Stimulated activated CD4-positive, alpha-beta T cell treated with anti-CD3 and anti-CD28 coated beads, Interleukin-2, amount 100 ng/mL, for 4 hours (primary cell): ENCODE data around the gene HDGFL3.
"Not testable (repeated sequence)": the region's sequence is repeated elsewhere in the genome, so short reads cannot be mapped to it uniquely, and the experiment has no call there.

Source experiments
- DNase-seq: peaks from one replicate; pipeline ENCODE4 v3.0.0-alpha.2; 2020; ENCODE audit warnings: low read depth

The HDGFL3 gene

DNA sequence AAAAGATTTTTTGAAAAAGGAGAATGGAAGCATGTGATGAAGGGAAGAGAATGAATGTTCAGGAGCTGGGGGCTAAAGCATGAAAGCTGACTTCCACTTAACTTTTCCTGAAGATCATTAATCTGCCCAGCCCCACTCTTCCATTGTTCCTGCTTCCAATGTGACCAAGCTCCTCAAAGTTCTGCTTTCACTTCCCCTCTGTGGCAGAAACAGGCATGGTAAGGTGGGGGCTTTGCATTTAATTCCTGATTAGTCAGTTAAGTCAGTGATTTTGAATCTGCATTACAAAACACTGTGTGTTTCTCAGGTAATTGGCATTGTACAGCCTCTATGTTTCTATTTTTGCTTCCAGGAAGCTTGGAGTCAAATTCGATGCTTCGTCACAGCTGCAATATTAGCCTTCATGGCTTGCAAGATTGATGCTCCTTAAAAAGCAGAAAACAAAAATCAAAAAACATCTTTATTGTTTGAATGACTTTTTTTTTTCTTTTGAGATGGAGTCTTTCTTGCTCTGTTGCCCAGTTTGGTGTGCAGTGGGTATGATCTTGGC, 107.5 kb downstream of the HDGFL3 start:
- DNase-seq = no peak

DNA sequence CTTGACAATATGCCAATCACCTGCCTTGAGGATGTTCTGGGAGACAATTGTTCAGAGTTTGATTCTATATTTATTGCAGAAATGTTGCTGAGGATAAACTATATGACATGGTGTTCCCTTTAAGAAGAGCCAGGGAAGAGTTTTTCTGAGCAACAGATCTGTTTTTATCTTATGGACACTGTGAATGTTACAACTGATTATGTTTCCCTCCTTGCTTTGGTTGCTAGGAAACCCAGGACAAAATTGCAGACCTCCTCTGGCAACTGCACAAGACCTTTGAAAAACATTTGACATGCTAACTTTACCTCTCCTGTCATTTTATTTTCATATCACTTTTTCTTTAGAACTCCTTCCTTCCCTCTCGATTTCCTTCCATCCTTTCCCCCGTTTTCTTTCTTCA, 108.3 kb downstream of the HDGFL3 start:
- no peak for DNase-seq

DNA sequence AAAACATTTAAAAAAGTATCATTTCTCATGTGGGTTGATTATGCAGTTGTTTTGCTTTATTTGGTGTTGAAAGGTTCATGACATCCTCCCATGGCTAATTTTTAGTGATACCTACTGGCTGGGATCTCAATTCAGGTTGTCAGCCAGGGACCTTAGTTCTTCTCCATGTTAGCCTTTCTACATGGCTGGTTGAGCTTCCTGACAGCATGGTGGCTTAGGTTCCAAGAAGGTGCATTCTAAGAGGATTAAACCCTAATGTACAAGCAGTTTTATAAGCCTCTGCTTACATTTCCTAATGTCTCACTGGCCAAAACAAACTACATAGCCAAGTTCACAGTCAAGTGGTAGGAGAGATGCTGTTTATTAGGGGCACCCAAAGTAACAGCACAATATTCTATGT, 109.5 kb downstream of the HDGFL3 start:
- no peak for DNase-seq

DNA sequence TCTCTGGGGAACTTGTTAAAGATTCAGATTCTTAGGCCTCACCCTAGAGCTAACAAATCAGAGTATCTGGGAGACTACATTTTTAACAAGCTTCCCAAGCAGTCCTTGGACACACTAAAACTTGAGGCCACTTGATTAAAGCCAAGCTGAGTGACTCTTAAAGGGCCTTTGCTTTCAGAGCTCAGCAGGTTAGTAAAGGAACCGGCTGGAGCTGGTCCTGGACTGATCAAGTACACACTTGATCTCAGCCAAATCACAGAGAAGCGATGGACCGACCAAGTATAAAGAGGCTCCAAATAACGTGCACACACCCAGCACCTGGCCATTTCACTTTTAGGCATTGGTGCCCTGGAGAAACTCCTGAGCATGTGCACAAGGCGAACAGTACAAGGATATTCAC, 113.0 kb downstream of the HDGFL3 start:
- DNase-seq = no peak

DNA sequence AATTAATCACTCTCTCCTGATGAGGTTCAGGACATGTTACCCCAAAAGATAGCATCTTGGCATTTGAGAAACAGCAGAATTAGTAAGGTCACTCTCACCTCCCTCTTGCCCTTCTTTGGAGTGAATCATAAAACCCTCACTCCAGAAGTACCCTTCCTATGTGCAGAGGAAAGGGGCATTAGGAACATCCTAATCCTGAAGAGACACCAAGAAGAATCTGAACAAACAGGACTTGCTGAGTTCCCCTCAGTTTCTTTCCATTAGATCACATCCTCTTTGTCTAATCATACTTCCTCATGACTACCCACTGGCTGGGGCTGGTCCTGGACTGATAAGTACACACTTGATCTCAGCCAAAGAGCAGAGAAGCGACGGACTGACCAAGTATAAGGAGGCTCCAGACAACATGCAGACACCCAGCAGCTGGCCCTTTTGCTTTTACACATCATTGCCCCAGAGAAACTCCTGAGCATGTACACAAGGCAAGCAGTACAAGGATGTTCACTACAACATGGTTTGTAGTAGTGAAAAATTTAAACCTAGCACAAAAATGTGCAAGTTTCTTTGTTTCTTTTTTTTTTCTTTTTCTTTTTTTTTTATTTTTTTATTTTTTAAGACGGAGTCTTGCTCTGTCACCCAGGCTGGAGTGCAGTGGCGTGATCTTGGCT, 115.2 kb downstream of the HDGFL3 start:
- DNase-seq = no peak

DNA sequence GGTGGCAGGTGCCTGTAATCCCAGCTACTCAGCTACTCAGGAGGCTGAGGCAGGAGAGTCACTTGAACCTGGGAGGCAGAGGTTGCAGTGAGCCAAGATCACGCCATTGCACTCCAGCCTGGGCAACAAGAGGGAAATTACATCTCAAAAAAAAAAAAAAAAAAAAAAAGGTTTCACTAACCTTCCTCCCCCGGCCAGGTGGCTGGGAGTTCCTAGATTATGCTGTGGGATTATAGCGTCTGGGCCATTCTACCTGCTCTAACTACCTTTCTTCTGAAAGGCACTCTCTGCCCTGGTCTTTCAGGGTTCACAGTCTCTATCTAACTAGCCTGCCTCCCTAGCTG, 115.7 kb downstream of the HDGFL3 start:
- DNase-seq = not testable (repeated sequence)

DNA sequence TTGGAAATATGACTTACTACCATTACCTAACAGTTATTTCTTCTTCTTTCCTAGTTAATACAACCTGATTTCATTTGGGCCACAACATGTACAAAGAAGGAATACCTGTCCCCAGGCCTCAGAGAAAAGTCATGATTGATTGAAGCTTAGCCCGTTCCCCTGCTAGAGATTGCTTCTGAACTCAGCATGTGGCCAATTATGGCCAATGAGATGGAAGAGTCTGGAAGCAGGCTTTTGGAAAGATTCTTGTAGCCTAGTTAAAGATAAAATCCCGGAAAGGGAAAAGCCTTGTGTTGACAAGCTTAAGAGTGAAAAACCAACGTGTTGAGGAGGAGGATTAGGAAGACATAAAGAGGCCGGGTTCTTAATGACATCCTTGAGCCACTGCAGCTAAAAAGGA, 117.2 kb downstream of the HDGFL3 start:
- DNase-seq = no peak

DNA sequence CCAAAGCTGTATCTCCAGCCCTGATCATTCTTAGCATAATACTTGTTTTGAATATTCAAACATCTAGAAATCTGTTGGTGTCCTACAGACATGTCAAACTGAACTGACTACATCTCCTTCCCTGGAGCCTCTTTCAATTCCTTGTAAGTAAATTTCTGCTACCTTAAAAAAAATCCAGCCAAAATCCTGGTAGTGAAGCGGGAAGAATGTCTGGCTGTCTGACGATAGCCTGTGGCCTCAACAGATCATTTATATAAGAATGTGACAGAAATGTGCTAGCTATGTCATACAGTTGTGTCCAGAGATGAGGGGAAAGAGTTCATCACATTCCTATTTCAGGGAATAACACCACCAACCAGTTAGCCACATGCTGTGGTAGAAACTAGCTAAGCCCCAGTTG, 118.7 kb downstream of the HDGFL3 start:
- DNase-seq = no peak

DNA sequence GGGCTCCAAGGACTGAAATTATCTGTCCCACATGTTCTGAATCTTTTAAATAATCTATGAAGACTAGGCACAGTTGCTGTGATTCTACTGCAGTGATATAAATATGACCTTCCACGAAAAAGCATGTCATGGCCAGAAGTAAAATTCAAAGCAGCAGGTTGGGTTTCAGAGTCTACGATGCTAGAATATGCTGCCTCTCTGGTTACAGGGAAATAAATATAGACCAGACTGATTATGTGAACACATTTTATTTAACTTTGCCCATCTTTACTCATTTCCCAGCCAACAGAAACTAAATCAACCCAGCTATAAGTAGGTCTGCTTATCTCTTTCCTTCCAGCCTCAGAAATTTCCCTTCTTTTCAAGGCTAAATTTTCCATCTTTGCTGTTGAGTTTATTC, 120.0 kb downstream of the HDGFL3 start:
- no peak for DNase-seq

DNA sequence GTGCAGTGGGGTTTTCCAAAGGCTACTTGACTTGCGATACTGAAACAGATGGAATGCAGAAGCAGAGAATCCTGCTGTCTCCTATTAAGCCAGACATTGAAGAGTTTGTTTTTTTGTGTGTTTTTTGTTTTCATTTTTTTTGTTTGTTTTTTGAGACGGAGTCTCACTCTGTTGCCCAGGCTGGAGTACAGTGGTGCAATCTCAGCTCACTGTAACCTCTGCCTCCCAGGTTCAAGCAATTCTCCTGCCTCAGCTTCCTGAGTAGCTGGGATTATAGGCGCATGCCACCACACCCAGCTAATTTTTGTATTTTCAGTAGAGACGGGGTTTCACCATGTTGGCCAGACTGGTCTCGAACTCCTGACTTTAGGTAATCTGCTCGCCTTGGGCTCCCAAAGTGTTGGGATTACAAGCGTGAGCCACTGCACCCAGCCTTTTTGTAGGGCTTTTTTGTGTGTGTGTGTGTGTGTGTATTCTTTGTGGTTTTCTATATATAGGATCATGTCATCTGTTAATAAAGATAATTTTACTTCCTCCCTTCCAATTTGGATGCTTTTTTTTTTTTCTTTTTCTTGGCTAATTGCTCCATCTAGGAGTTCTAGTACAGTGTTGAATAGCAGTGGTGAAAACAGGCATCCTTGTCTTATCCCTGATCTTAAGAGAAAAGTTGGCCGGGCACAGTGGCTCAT, 121.6 kb downstream of the HDGFL3 start:
- not testable (repeated sequence) for DNase-seq

DNA sequence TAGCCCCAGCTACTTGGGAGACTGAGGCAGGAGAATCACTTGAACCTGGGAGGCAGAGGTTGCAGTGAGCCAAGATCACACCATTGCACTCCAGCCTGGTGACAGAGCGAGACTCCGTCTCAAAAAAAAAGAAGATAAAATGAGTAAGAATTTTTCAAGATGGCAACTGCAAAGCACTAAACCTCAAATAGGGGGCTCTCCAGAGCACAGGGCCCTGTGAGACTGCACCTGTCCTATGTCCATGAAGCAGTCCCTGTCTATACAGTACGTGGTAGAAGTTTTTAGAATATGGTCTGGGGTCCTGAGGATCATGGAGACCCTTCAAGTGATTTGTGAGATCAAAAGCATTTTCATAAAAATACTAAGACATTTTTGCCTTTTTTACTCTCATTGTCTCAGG, 122.2 kb downstream of the HDGFL3 start:
- DNase-seq = not testable (repeated sequence)

DNA sequence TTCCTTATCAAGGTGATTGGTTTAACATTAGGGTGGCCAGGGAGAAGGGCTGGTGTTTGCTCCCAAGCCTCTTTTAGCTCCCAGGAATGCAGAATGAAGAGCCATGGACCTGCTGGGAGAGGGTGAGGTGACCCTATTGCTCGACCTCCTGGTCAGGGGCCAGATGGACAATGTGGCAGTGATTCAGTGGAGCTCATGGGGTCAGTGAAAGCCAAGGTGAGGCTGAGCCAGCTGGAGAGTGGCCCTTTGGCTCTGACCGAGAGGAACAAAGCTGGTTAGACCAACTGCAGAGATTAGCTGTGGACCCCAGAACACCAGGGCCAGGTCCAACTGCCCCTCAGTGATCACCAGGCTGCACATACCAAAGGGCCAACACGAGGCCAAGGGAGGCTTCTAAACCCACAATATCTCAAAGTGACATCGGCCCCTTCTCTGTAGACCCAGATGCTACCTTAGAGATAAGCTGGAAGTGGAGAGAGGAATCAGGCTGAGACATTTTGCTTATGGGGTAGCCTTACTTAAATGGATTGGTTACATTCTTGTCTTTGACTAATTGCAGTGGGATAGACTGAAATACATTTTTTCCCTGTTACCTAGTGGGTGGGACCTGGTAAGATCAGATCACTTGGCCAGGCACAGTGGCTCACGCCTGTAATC, 124.8 kb downstream of the HDGFL3 start:
- no peak for DNase-seq

DNA sequence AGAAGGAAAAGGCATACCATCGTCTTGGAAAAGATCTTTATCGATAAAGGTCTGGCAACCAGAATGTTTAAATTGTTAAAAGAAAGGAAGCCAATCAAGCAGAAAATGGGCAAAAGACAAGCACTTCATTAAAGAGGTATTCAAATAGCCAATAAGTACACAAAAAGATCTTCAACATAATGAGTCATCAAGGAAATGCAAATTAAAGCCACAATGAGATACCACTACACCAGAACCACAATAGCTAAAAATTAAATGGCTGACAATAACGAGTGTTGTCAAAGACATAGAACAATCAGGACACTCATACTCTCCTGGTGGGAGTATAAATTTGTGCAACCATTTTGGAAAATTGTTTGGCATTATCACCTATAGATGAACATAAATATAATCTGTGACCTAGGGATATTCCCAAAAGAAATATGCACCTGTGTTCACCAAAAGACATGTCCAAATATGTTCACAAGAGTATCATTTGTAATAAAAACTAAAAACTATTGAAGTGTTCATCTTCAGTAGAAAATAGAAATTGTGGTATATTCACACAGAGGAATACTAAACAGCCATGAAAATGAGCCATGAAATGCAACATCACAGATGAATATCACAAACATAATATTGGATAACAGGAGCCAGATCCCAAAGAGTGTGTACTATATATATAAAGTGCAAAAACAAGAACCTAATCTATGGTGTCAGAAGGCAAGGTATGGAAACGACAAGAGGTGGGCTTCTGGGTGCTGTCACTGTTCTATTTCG, 126.2 kb downstream of the HDGFL3 start:
- DNase-seq = no peak

DNA sequence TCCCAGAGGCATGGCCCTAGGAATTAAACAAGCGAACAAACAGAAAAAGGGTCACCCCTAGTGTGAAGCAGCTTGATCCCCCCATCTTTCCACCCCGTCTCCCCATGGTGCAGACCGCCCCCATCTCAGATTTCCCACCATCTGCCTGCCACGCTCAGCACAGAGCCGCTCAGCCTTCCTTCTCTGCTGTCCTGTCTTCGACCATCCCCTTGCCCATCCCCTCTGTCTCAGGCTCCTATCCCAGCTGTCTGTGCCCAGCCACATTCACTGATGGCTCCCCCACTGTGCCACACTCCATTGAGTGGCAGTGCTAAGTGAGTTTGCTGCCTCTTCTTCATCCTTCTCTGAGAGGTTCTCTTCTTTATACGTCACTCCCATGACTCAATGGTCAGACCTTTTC, 128.9 kb downstream of the HDGFL3 start:
- DNase-seq = no peak
